ENCODE data around the gene LDLRAD3. TPM values are rescaled to one million over a fixed set of nuclear protein-coding genes. Genes with fewer than 3 reads are reported as not detected.
"Not testable (repeated sequence)": the region's sequence is repeated elsewhere in the genome, so short reads cannot be mapped to it uniquely, and the experiment has no call there.

Gene LDLRAD3, protein sequence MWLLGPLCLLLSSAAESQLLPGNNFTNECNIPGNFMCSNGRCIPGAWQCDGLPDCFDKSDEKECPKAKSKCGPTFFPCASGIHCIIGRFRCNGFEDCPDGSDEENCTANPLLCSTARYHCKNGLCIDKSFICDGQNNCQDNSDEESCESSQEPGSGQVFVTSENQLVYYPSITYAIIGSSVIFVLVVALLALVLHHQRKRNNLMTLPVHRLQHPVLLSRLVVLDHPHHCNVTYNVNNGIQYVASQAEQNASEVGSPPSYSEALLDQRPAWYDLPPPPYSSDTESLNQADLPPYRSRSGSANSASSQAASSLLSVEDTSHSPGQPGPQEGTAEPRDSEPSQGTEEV
- total RNA-seq: 1.2 TPM
- long read RNA-seq, partial matches to known transcripts: 0 of 1 reads
- long read RNA-seq, other reads (novel, unspliced or antisense): 1 of 1 reads

- peak; percentile 96 for ATAC-seq (ENCODE audit: poor library complexity)
- peak; percentile 87 for DNase-seq
- intact Hi-C loops (cut with DNase I): no loop called here
These were observed at the start of gene LDLRAD3 for GRCh38 chr11:35943713-35944502. Gene LDLRAD3 (plus strand): TSS chr11:35944062. CDS start chr11:35944099, 37 bp downstream.

- no peak for DNase-seq
- no peak for ATAC-seq (ENCODE audit: poor library complexity)
- intact Hi-C loops (cut with DNase I): no loop called here
These were observed 46.8 kb upstream of the LDLRAD3 start for GRCh38 chr11:35897019-35897418.

- intact Hi-C loops (cut with DNase I): no loop called here
- no peak for DNase-seq
These were observed 40.9 kb upstream of the LDLRAD3 start for GRCh38 chr11:35902961-35903360.

GRCh38 chr11:35905646-35906276, 38.1 kb upstream of the LDLRAD3 start:
- ATAC-seq (ENCODE audit: poor library complexity): peak; percentile 31

More at GRCh38 chr11:35902961-35903360, 40.9 kb upstream of the LDLRAD3 start:
- no peak for ATAC-seq (ENCODE audit: poor library complexity)

DNA sequence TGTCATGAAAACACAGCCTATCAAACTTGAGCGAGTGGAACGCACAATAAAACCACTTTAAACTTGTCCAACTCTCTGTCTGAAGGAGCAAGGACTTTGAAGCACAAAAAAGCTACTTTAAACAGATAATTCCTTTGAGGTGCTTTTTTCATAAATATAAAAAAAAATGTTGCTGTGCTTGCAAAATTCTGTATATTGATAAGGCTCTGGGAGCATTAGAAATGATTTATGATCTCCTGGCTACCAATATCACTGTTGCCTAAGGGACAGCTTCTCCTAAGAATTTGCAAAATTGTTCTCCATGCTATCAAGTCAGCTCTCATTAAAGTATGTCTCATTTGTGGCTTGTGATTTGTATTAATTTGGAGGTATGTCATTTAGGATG, 37.6 kb upstream of the LDLRAD3 start:
- intact Hi-C loops (cut with DNase I): no loop called here
- ATAC-seq (ENCODE audit: poor library complexity) (no peak), DNase-seq (no peak)

More at GRCh38 chr11:35905646-35906276, 38.1 kb upstream of the LDLRAD3 start:
- intact Hi-C loops (cut with DNase I): no loop called here
- DNase-seq: no peak

DNA sequence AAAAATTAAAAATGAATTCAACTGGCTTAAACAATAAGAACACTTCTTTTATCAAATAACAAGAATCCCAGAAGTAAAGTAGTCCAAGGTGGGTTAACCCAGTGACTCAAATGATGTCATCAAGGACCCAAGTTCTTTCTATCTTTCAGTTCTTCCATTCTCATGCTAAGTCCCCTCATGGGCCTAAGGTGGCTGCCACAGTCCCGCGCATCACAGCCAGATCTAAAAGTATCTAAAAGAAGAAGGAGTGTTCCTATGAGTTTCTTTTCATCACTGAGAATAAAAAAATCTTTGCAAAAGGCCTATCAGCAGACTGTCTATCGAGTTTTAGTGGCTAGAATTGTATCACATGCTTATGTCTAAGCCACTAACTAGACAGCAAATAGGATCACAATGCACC, 37.2 kb upstream of the LDLRAD3 start:
- intact Hi-C loops (cut with DNase I): no loop called here
- DNase-seq: no peak
- no peak for ATAC-seq (ENCODE audit: poor library complexity)

GRCh38 chr11:35907648-35908431, 36.0 kb upstream of the LDLRAD3 start:
- ATAC-seq (ENCODE audit: poor library complexity) (no peak), DNase-seq (no peak)
- intact Hi-C loops (cut with DNase I): no loop called here

DNA sequence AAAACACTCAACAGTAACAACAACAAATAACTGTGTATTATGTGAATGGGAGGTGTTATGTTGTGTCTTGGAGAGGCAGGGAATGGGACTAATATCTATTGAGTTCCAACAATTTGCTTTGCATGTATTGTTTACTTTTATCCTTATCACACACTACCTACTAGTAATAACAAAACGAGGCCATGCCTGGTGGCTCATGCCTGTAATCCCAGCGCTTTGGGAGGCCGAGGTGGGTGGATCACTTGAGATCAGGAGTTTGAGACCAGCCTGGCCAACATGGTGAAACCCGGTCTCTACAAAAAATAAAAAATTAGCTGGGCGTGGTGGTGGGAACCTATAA, 35.5 kb upstream of the LDLRAD3 start:
- intact Hi-C loops (cut with DNase I); ATAC-seq (ENCODE audit: poor library complexity); DNase-seq: not testable (repeated sequence)

DNA sequence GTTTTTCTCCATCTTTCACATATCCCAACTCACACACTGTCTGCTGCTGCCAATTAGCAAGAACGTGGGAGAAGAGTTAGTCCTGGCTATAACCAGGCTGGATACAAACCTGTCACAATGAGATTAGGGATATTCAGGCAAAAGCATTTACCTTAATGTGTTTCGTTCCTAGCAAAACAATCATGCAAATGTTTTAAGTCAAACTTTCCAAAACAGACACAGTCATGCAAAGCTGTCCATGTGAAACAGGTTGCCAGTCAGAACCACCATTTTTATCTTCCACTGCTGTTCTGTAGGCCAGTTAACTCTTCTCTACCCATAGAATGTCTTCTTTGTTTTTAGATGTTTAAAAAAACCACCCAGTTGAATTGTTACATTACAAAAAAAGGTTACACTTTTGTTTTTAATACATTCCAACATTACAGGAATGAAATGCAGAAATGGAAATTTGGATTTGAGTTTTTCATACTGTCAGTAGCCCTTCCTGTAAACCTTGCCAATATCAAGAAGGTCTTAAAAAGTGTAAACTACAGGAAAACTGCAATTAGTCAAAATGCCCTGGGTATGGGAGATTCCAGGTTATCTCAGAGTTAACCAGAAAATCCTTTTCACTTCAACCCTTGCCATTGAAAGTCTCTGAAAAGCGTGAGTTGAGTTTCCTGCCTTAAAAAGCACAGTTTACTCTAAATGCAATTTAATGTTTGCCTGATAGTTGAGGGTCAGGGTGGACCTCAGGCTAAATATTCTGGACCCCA, 34.2 kb upstream of the LDLRAD3 start:
- no peak for ATAC-seq (ENCODE audit: poor library complexity)
- intact Hi-C loops (cut with DNase I): no loop called here
- DNase-seq: no peak

- intact Hi-C loops (cut with DNase I): no loop called here
- ATAC-seq (ENCODE audit: poor library complexity) (no peak), DNase-seq (no peak)
These were observed 32.8 kb upstream of the LDLRAD3 start for GRCh38 chr11:35911013-35911412.

GRCh38 chr11:35911616-35912165, 32.2 kb upstream of the LDLRAD3 start:
- ATAC-seq (ENCODE audit: poor library complexity) (no peak), DNase-seq (no peak)
- intact Hi-C loops (cut with DNase I): no loop called here

GRCh38 chr11:35912436-35912835, 31.4 kb upstream of the LDLRAD3 start:
- ATAC-seq (ENCODE audit: poor library complexity); intact Hi-C loops (cut with DNase I); DNase-seq: not testable (repeated sequence)

GRCh38 chr11:35912883-35913624, 30.8 kb upstream of the LDLRAD3 start:
- DNase-seq: no peak
- intact Hi-C loops (cut with DNase I): no loop called here
- ATAC-seq (ENCODE audit: poor library complexity): no peak

GRCh38 chr11:35914816-35915215, 29.0 kb upstream of the LDLRAD3 start:
- ATAC-seq (ENCODE audit: poor library complexity): no peak

GRCh38 chr11:35916270-35916669, 27.6 kb upstream of the LDLRAD3 start:
- no peak for DNase-seq
- intact Hi-C loops (cut with DNase I): no loop called here
- no peak for ATAC-seq (ENCODE audit: poor library complexity)

More at GRCh38 chr11:35914816-35915215, 29.0 kb upstream of the LDLRAD3 start:
- no peak for DNase-seq
- intact Hi-C loops (cut with DNase I): no loop called here

DNA sequence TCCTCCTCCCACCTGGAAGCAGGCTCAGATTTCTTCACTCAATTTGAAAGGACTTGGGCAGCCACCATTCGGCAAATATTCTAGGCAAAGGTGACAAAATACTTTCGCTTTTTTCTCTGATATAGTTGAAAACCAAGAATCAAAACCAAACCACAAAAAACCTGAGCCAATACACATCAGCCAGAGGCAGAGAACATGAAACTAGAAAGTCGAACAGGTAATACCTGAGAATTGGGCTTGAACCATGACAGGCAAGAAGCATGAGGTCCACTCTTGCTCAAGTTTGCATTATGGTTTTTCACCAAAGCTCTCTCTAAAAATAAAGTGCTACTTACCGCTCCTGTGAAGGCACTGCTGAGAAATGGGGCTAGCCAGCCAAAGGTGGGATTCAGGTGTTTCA, 26.2 kb upstream of the LDLRAD3 start:
- ATAC-seq (ENCODE audit: poor library complexity) (no peak), DNase-seq (no peak)
- intact Hi-C loops (cut with DNase I): no loop called here

- intact Hi-C loops (cut with DNase I): no loop called here
- no peak for DNase-seq
- ATAC-seq (ENCODE audit: poor library complexity): no peak
These were observed 25.1 kb upstream of the LDLRAD3 start for GRCh38 chr11:35918716-35919115.
